GM23338 (cell line): Measurements from ENCODE around the gene HMCN2. TPM values are rescaled to one million over a fixed set of nuclear protein-coding genes. Genes with fewer than 3 reads are reported as not detected.

ENCODE experiments used
- ATAC-seq: fragments of 200-7000 bp; cut with Tn5 transposase; 3 replicates; pipeline ENCODE4 v1.9.1; 2020
- DNase-seq: peaks from one replicate; pipeline ENCODE4 v3.0.0-alpha.2; 2015; ENCODE audit warnings: low spot score
- H2AFZ ChIP-seq: fragments of 200-600 bp; sonication (generic); 2 replicates; pipeline ENCODE4 v1.8.0; 2016; ENCODE audit warnings: antibody characterized with exemption, mild to moderate bottlenecking, moderate library complexity
- H3F3A ChIP-seq: fragments of 200-600 bp; sonication (generic); replicated peaks from 2 replicates; pipeline ENCODE4 v1.8.0; 2017; ENCODE audit warnings: antibody characterized with exemption, mixed run types, low read depth
- H3K27ac ChIP-seq: fragments of 200-600 bp; sonication (generic); 2 replicates; pipeline ENCODE4 v1.6.1; 2016; ENCODE audit warnings: low read depth
- H3K27me3 ChIP-seq: fragments of 200-600 bp; sonication (generic); 2 replicates; pipeline ENCODE4 v1.8.0; 2016; ENCODE audit warnings: mild to moderate bottlenecking, mixed run types, moderate library complexity; ENCODE audit not compliant: insufficient read depth
- H3K36me3 ChIP-seq: fragments of 200-600 bp; sonication (generic); 2 replicates; pipeline ENCODE4 v1.8.0; 2016; ENCODE audit warnings: mild to moderate bottlenecking; ENCODE audit not compliant: insufficient read depth
- H3K4me1 ChIP-seq: fragments of 200-600 bp; sonication (generic); 2 replicates; pipeline ENCODE4 v1.8.0; 2016; ENCODE audit warnings: mild to moderate bottlenecking, moderate library complexity; ENCODE audit not compliant: insufficient read depth
- H3K4me2 ChIP-seq: fragments of 200-600 bp; sonication (generic); 2 replicates; pipeline ENCODE4 v1.7.1; 2017; ENCODE audit warnings: mixed run types
- H3K4me3 ChIP-seq: fragments of 200-600 bp; sonication (generic); 2 replicates; pipeline ENCODE4 v1.6.1; 2016; ENCODE audit warnings: mixed run types
- H3K79me2 ChIP-seq: fragments of 200-600 bp; sonication (generic); replicated peaks from 2 replicates; pipeline ENCODE4 v1.8.0; 2017; ENCODE audit warnings: mild to moderate bottlenecking; ENCODE audit not compliant: insufficient read depth
- H3K9me2 ChIP-seq: fragments of 200-600 bp; sonication (generic); 2 replicates; pipeline ENCODE4 v1.8.0; 2017; ENCODE audit not compliant: insufficient read depth
- H4K20me1 ChIP-seq: fragments of 200-600 bp; sonication (generic); replicated peaks from 2 replicates; pipeline ENCODE4 v1.8.0; 2017; ENCODE audit warnings: mild to moderate bottlenecking; ENCODE audit not compliant: insufficient read depth
- H3K27ac Mint-ChIP-seq: 2 replicates; pipeline ENCODE4 v1.8.0; 2020; ENCODE audit warnings: inconsistent platforms, mild to moderate bottlenecking, moderate library complexity, mixed read lengths
- H3K27me3 Mint-ChIP-seq: 3 replicates; pipeline ENCODE4 v1.8.0; 2022; ENCODE audit warnings: low read depth, mild to moderate bottlenecking, moderate library complexity, mixed read lengths, inconsistent platforms; ENCODE audit not compliant: insufficient read depth, poor library complexity
- H3K36me3 Mint-ChIP-seq: 3 replicates; pipeline ENCODE4 v1.8.0; 2021; ENCODE audit warnings: low read depth, mild to moderate bottlenecking, inconsistent platforms, moderate library complexity, mixed read lengths
- H3K4me1 Mint-ChIP-seq: 3 replicates; pipeline ENCODE4 v1.8.0; 2020; ENCODE audit warnings: mild to moderate bottlenecking, inconsistent platforms, mixed read lengths
- H3K4me3 Mint-ChIP-seq: 3 replicates; pipeline ENCODE4 v1.8.0; 2021; ENCODE audit warnings: moderate library complexity, mild to moderate bottlenecking, inconsistent platforms, mixed read lengths
- H3K9me3 Mint-ChIP-seq: 3 replicates; pipeline ENCODE4 v1.8.0; 2020; ENCODE audit warnings: moderate library complexity, mild to moderate bottlenecking, inconsistent platforms, mixed read lengths
- CREB1 ChIP-seq: fragments of 250-450 bp; sonication (Bioruptor Pico); IDR thresholded peaks from 2 replicates; pipeline ENCODE4 v1.5.0; 2020; ENCODE audit warnings: low read depth, mild to moderate bottlenecking, moderate library complexity
- CTCF ChIP-seq, 2 experiments: fragments of 200-600 bp in 1 of 2; sonication (generic) in 1 of 2; conservative IDR thresholded peaks; 2 replicates each; pipeline versions ENCODE4 v1.5.1 to v1.6.1; 2016 to 2017; ENCODE audit warnings: antibody characterized with exemption in 2 of 2, low read depth in 2 of 2, mild to moderate bottlenecking in 2 of 2, moderate library complexity in 1 of 2
- ETS1 ChIP-seq: IDR thresholded peaks from 2 replicates; pipeline ENCODE4 v1.6.1; 2016; ENCODE audit warnings: antibody characterized with exemption
- EZH2 ChIP-seq: fragments of 200-600 bp; sonication (generic); IDR thresholded peaks from one replicate; pipeline ENCODE4 v1.8.0; 2017; ENCODE audit warnings: antibody characterized with exemption, mild to moderate bottlenecking, low read depth; ENCODE audit not compliant: unreplicated experiment
- EZH2phosphoT487 ChIP-seq: fragments of 200-600 bp; sonication (generic); IDR thresholded peaks from one replicate; pipeline ENCODE4 v1.8.1; 2018; ENCODE audit warnings: antibody characterized with exemption; ENCODE audit not compliant: unreplicated experiment
- JUNB ChIP-seq: IDR thresholded peaks from one replicate; pipeline ENCODE4 v1.6.1; 2016; ENCODE audit warnings: antibody characterized with exemption; ENCODE audit not compliant: unreplicated experiment
- POLR2AphosphoS5 ChIP-seq: IDR thresholded peaks from 2 replicates; pipeline ENCODE4 v1.6.1; 2016; ENCODE audit warnings: antibody characterized with exemption, low read depth
- REST ChIP-seq: IDR thresholded peaks from one replicate; pipeline ENCODE4 v1.6.1; 2018; ENCODE audit warnings: antibody characterized with exemption; ENCODE audit not compliant: unreplicated experiment
- STAT1 ChIP-seq: IDR thresholded peaks from one replicate; pipeline ENCODE4 v1.6.1; 2016; ENCODE audit warnings: antibody characterized with exemption; ENCODE audit not compliant: unreplicated experiment
- ZNF114 ChIP-seq: fragments of 250-450 bp; sonication (Bioruptor Pico); IDR thresholded peaks from 2 replicates; pipeline ENCODE4 v1.5.0; 2020; ENCODE audit warnings: mild to moderate bottlenecking, moderate library complexity
- ZNF331 ChIP-seq: fragments of 250-450 bp; sonication (Bioruptor Pico); IDR thresholded peaks from 2 replicates; pipeline ENCODE4 v1.5.0; 2020; ENCODE audit warnings: low read depth, mild to moderate bottlenecking, moderate library complexity
- polyA plus RNA-seq: library from polyadenylated mRNA; unstranded; fragments of >200 nt; fragmentation: Nextera tagmentation; extraction: Ambion mirVana; gene quantifications from 2 replicates; pipeline ENCODE4 v1.2.1, GENCODE V29; 2016
- total RNA-seq: library from RNA; depleted of rRNA; stranded (reverse); fragments of >200 nt; shearing (Covaris generic); gene quantifications from 2 replicates; pipeline ENCODE4 v1.2.3, GENCODE V29; 2014

Gene HMCN2
- total and polyA plus RNA-seq, 2 experiments from 2014 or later = 1.3 to 4.7 TPM

GRCh38 chr9:130423272-130423671 lies 157.7 kb downstream of the HMCN2 start:
- DNase-seq = no peak
- Mint-ChIP-seq H3K4me1 (peaks cover 25% of the 10 kb centered on the region), H3K4me3 (no peak overlapping the region), H3K9me3 (peaks cover 4% of the 10 kb centered on the region), H3K27ac (no peak overlapping the region), H3K27me3 (peaks cover 4% of the 10 kb centered on the region), H3K36me3 (peaks cover 14% of the 10 kb centered on the region)
- Histone ChIP-seq H3K4me3 (no peak overlapping the region), H3K27me3 (no peaks in the 10 kb centered on the region), H3K4me2 (no peak overlapping the region), H3K36me3 (no peaks in the 10 kb centered on the region), H3F3A (no peaks in the 10 kb centered on the region), H2AFZ (no peak overlapping the region), H3K27ac (no peak overlapping the region), H3K79me2 (no peaks in the 10 kb centered on the region), H3K4me1 (peaks cover 7% of the 10 kb centered on the region; the same call in 1 of the 2 replicates), H4K20me1 (no peaks in the 10 kb centered on the region), H3K9me2 (no peaks in the 10 kb centered on the region)
- no peak for ATAC-seq
- no peak for TF ChIP-seq EZH2phosphoT487
- TF ChIP-seq CREB1 (CRISPR knock-in tag) = no peak
- TF ChIP-seq EZH2 = no peak
- TF ChIP-seq ZNF114 (CRISPR knock-in tag) = no peak
- no peak for TF ChIP-seq ETS1
- TF ChIP-seq JUNB = no peak

- no peaks in the 10 kb centered on the region for H4K20me1 ChIP-seq
- Mint-ChIP-seq H3K4me1 (peaks cover 28% of the 10 kb centered on the region), H3K9me3 (no peaks in the 10 kb centered on the region), H3K27ac (no peak overlapping the region), H3K36me3 (peaks cover 2% of the 10 kb centered on the region; the same call in 1 of the 3 replicates), H3K4me3 (no peak overlapping the region), H3K27me3 (peaks cover 3% of the 10 kb centered on the region)
- peaks cover 7% of the 10 kb centered on the region; the same call in 1 of the 2 replicates for H3K4me1 ChIP-seq
- no peak overlapping the region for H2AFZ ChIP-seq
- no peak for ATAC-seq
- no peak overlapping the region for H3K4me3 ChIP-seq
- H3K9me2 ChIP-seq = no peaks in the 10 kb centered on the region
- no peaks in the 10 kb centered on the region for H3F3A ChIP-seq
- no peaks in the 10 kb centered on the region for H3K79me2 ChIP-seq
- no peak overlapping the region for H3K27ac ChIP-seq
- H3K36me3 ChIP-seq = no peaks in the 10 kb centered on the region
- H3K27me3 ChIP-seq = no peaks in the 10 kb centered on the region
- DNase-seq = no peak
- H3K4me2 ChIP-seq = no peak overlapping the region
- TF ChIP-seq STAT1 (no peak), EZH2 (no peak), CREB1 (CRISPR knock-in tag) (no peak), EZH2phosphoT487 (no peak), ETS1 (no peak), CTCF (conservative IDR thresholded peaks at IDR 0.05; ENCODE audit: low read depth in 2 of 2) (no peak), ZNF114 (CRISPR knock-in tag) (no peak), REST (no peak), POLR2AphosphoS5 (no peak), ZNF331 (no peak)
Observed at GRCh38 chr9:130424595-130425454, 159.3 kb downstream of the HMCN2 start.
